ENCODE measurements around the gene NUDT16L1.

GRCh38 chr16:4682616-4683254 lies 10.6 kb upstream of the NUDT16L1 start:
- TF ChIP-seq, protein P1, sequence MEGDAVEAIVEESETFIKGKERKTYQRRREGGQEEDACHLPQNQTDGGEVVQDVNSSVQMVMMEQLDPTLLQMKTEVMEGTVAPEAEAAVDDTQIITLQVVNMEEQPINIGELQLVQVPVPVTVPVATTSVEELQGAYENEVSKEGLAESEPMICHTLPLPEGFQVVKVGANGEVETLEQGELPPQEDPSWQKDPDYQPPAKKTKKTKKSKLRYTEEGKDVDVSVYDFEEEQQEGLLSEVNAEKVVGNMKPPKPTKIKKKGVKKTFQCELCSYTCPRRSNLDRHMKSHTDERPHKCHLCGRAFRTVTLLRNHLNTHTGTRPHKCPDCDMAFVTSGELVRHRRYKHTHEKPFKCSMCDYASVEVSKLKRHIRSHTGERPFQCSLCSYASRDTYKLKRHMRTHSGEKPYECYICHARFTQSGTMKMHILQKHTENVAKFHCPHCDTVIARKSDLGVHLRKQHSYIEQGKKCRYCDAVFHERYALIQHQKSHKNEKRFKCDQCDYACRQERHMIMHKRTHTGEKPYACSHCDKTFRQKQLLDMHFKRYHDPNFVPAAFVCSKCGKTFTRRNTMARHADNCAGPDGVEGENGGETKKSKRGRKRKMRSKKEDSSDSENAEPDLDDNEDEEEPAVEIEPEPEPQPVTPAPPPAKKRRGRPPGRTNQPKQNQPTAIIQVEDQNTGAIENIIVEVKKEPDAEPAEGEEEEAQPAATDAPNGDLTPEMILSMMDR (IDR thresholded peaks at IDR 0.05) = peak; percentile 3 to 42
- TF ChIP-seq POLR2A (IDR thresholded peaks at IDR 0.05) (no peak), POLR2AphosphoS5 (IDR thresholded peaks at IDR 0.05) (no peak)
